Measurements from ENCODE around the gene FIBIN. TPM values are rescaled to one million over a fixed set of nuclear protein-coding genes. Genes with fewer than 3 reads are reported as not detected.

Gene FIBIN
- total and polyA plus RNA-seq, 2 experiments from 2014 or later = 0.21 to 0.66 TPM

GRCh38 chr11:26992031-26992541, 1.8 kb upstream of the FIBIN start:
- peaks cover 5% of the 10 kb centered on the region; the same call in 1 of the 2 replicates for H3K9me2 ChIP-seq (ENCODE audit: insufficient read depth)
- H3K4me2 ChIP-seq = no peak overlapping the region
- no peak overlapping the region for H3K27ac ChIP-seq (ENCODE audit: low read depth)
- no peak overlapping the region for H3K4me3 ChIP-seq
- H3K27me3 Mint-ChIP-seq (ENCODE audit: insufficient read depth, low read depth, poor library complexity) = peaks cover 4% of the 10 kb centered on the region
- peaks cover 2% of the 10 kb centered on the region; the same call in 2 of the 3 replicates for H3K4me1 Mint-ChIP-seq
- no peaks in the 10 kb centered on the region for H3F3A ChIP-seq (replicated peaks; ENCODE audit: low read depth)
- H3K27ac Mint-ChIP-seq = no peak overlapping the region
- H3K79me2 ChIP-seq (replicated peaks; ENCODE audit: insufficient read depth) = no peaks in the 10 kb centered on the region
- TF ChIP-seq NANOG (IDR thresholded peaks at IDR 0.05; ENCODE audit: borderline replicate concordance) = no peak
- TF ChIP-seq ZNF114 (CRISPR knock-in tag; IDR thresholded peaks at IDR 0.05) = no peak
- TF ChIP-seq POLR2AphosphoS5 (IDR thresholded peaks at IDR 0.05; ENCODE audit: low read depth) = no peak
- no peaks in the 10 kb centered on the region for H3K36me3 Mint-ChIP-seq (ENCODE audit: low read depth)
- H3K27me3 ChIP-seq (ENCODE audit: insufficient read depth) = peaks cover 13% of the 10 kb centered on the region
- no peak for ATAC-seq
- no peaks in the 10 kb centered on the region for H4K20me1 ChIP-seq (replicated peaks; ENCODE audit: insufficient read depth)
- H3K4me3 Mint-ChIP-seq = no peak overlapping the region
- H2AFZ ChIP-seq = no peak overlapping the region
- H3K9me3 Mint-ChIP-seq = no peaks in the 10 kb centered on the region
- DNase-seq (ENCODE audit: low spot score) = no peak
- no peaks in the 10 kb centered on the region for H3K4me1 ChIP-seq (ENCODE audit: insufficient read depth)
- H3K36me3 ChIP-seq (ENCODE audit: insufficient read depth) = no peaks in the 10 kb centered on the region

GRCh38 chr11:26994631-26995095, 751 bp downstream of the FIBIN start:
- Histone ChIP-seq H4K20me1 (replicated peaks; ENCODE audit: insufficient read depth) (no peaks in the 10 kb centered on the region), H3F3A (replicated peaks; ENCODE audit: low read depth) (no peaks in the 10 kb centered on the region), H2AFZ (peak overlapping the region; percentile 44), H3K4me3 (peak overlapping the region; percentile 51), H3K4me2 (peak overlapping the region; percentile 80), H3K79me2 (replicated peaks; ENCODE audit: insufficient read depth) (no peaks in the 10 kb centered on the region), H3K27ac (ENCODE audit: low read depth) (no peak overlapping the region), H3K27me3 (ENCODE audit: insufficient read depth) (peaks cover 13% of the 10 kb centered on the region), H3K9me2 (ENCODE audit: insufficient read depth) (peaks cover 5% of the 10 kb centered on the region; the same call in 1 of the 2 replicates), H3K36me3 (ENCODE audit: insufficient read depth) (no peaks in the 10 kb centered on the region), H3K4me1 (ENCODE audit: insufficient read depth) (no peaks in the 10 kb centered on the region)
- H3K36me3 Mint-ChIP-seq (ENCODE audit: low read depth) = no peaks in the 10 kb centered on the region
- DNase-seq (ENCODE audit: low spot score) = peak; percentile 24
- H3K4me3 Mint-ChIP-seq = peak overlapping the region; percentile 74; the same call in 2 of the 3 replicates
- peak; percentile 67 for ATAC-seq
- no peak overlapping the region for H3K27ac Mint-ChIP-seq
- peaks cover 4% of the 10 kb centered on the region for H3K27me3 Mint-ChIP-seq (ENCODE audit: insufficient read depth, low read depth, poor library complexity)
- peaks cover 2% of the 10 kb centered on the region; the same call in 2 of the 3 replicates for H3K4me1 Mint-ChIP-seq
- H3K9me3 Mint-ChIP-seq = no peaks in the 10 kb centered on the region
- TF ChIP-seq STAT1 (IDR thresholded peaks at IDR 0.05; ENCODE audit: unreplicated experiment) = no peak
- no peak for TF ChIP-seq POLR2AphosphoS5 (IDR thresholded peaks at IDR 0.05; ENCODE audit: low read depth)
- no peak for TF ChIP-seq CTCF (conservative IDR thresholded peaks at IDR 0.05; ENCODE audit: low read depth in 2 of 2)
- no peak for TF ChIP-seq NANOG (IDR thresholded peaks at IDR 0.05; ENCODE audit: borderline replicate concordance)
- TF ChIP-seq CREB1 (CRISPR knock-in tag; IDR thresholded peaks at IDR 0.05; ENCODE audit: low read depth) = no peak
- TF ChIP-seq REST (IDR thresholded peaks at IDR 0.05; ENCODE audit: unreplicated experiment) = no peak
- no peak for TF ChIP-seq EZH2phosphoT487 (IDR thresholded peaks at IDR 0.05; ENCODE audit: unreplicated experiment)
- TF ChIP-seq JUNB (IDR thresholded peaks at IDR 0.05; ENCODE audit: unreplicated experiment) = no peak
- TF ChIP-seq ZNF462 (CRISPR knock-in tag; IDR thresholded peaks at IDR 0.05) = no peak
- TF ChIP-seq ZNF114 (CRISPR knock-in tag; IDR thresholded peaks at IDR 0.05) = no peak
